Activated T-cell treated with anti-CD3 and anti-CD28 coated beads for 48 hours (primary cell): Measurements from ENCODE around the gene CARMIL3.
"Not testable (repeated sequence)": the region's sequence is repeated elsewhere in the genome, so short reads cannot be mapped to it uniquely, and the experiment has no call there.

ENCODE experiments used
- DNase-seq: peaks from one replicate; pipeline ENCODE4 v3.0.0-alpha.2; 2020; ENCODE audit warnings: low read depth

The CARMIL3 gene, protein sequence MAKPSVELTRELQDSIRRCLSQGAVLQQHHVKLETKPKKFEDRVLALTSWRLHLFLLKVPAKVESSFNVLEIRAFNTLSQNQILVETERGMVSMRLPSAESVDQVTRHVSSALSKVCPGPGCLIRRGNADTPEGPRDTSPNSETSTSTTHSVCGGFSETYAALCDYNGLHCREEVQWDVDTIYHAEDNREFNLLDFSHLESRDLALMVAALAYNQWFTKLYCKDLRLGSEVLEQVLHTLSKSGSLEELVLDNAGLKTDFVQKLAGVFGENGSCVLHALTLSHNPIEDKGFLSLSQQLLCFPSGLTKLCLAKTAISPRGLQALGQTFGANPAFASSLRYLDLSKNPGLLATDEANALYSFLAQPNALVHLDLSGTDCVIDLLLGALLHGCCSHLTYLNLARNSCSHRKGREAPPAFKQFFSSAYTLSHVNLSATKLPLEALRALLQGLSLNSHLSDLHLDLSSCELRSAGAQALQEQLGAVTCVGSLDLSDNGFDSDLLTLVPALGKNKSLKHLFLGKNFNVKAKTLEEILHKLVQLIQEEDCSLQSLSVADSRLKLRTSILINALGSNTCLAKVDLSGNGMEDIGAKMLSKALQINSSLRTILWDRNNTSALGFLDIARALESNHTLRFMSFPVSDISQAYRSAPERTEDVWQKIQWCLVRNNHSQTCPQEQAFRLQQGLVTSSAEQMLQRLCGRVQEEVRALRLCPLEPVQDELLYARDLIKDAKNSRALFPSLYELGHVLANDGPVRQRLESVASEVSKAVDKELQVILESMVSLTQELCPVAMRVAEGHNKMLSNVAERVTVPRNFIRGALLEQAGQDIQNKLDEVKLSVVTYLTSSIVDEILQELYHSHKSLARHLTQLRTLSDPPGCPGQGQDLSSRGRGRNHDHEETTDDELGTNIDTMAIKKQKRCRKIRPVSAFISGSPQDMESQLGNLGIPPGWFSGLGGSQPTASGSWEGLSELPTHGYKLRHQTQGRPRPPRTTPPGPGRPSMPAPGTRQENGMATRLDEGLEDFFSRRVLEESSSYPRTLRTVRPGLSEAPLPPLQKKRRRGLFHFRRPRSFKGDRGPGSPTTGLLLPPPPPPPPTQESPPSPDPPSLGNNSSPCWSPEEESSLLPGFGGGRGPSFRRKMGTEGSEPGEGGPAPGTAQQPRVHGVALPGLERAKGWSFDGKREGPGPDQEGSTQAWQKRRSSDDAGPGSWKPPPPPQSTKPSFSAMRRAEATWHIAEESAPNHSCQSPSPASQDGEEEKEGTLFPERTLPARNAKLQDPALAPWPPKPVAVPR (N-terminal part only)

DNA sequence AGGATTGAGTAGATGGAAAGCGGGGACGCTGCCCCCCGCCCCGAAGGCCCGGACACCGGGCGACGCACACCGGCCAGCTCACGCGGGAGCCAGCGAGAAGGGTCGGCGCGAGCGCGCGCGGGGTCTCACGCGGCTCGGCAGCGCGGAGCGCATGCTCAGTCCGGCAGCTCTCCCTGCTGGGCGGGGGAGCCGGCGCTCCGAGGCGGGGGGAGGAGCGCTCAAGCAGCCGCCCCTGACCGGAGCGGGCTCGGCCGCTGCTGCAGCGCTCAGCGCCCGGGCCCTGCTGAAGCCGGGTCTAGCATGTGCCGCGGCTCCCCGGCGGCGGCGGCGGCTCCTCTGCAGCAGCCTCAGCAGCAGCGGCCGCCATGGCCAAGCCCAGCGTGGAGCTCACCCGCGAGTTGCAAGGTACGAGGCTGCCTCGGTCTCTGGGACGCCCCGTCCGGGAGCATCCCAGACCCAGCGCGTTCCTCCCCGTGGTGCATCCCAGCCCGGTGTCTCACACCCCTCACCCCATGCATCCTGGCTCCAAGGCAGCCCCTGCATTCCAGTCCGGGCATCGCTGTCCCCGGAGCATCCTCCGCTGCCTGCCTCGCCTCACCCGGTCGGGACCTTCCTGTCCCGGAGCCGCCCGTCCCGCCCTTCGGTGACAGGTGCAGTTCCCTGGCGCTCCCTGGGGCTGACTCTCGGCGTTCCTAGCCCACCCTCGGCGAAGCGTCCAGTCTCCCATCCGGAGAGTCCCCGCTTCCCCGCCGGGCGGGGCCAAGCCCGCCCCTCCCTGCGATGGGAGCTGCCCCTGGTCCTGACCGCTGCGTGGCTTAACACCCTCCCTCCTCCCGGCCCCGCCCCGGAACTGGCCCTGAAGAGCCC, at the start of gene CARMIL3:
Gene CARMIL3, plus strand, starts transcription at position 221 of the 867 bp plus-strand sequence. Its CDS starts 145 bp downstream, at position 366.
- DNase-seq, result peak; percentile 55

DNA sequence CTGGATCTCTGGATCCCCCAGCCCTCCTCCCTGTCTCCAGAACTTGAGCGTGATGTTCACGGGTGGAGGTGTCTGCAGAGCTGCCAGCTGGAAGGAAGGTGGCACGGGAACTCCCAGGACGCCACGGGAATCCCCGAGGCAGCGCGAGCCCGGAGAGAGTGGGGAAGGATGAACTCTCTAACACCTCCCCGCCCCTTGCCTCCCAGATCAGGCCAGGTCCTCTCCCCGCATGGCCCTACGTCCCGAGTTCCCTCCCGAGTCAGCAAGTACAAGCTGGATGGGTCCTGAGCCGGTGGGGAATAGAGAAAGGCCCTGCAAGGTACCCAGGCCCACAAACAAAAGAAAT, 45.4 kb upstream of the CARMIL3 start:
- not testable (repeated sequence) for DNase-seq

DNA sequence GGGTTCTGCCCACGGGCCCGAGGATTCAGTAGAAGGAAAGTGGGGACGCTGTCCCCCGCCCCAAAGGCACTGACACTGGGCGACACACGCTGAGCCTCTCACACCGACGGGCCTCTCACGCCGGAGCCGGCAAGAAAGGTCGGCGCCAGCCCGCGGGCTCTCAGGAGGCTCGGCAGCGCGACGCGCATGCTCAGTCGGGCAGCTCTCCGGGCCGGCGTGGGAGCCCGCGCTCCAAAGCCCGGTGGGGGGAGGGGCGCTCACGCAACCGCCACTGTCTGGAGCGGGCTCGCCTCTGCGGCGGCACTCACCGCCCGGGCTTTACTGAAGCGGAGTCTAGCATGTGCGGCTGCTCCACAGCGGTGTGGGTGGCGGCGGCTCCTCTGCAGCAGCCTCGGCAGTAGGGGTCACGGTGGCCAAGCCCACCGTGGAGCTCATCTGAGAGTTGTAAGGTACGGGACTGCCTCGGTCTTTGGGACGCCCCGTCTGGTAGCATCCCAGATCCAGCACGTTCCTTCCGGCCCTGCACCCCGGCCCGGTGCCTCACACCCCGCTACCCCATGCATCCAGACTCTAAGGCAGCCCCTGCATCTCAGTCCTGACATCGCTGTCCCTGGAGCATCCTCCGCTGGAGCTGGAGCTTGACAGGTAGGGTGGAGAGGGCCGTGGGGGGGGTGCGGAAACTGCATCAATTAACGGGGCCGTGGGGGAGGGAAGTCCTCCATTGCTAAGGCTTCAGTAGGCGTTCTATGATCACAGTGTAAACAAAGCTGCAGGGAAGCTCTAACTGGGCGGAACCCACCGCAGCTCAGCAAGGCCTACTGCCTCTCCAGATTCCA, 44.8 kb upstream of the CARMIL3 start:
- DNase-seq, result peak; percentile 68

DNA sequence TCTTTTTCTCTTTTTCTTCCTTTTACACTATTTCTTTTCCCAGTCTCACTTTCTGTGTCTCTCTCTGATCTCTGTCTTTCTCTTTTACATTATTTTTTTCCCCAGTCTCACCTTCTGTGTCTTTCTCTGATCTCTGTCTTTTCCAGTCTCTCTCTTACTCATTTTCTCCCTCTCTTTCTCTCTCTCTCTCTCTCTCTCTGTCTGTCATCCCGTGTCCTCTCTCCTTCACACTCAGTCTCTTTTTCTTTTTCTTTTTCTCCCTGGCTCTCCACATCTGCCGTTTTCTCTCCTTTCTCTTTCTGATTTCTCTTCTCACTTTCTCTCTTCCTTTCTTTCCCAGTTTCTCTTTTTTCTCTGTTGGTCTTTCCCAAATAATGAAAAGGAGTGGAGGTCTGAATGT, 40.8 kb upstream of the CARMIL3 start:
- no peak for DNase-seq

DNA sequence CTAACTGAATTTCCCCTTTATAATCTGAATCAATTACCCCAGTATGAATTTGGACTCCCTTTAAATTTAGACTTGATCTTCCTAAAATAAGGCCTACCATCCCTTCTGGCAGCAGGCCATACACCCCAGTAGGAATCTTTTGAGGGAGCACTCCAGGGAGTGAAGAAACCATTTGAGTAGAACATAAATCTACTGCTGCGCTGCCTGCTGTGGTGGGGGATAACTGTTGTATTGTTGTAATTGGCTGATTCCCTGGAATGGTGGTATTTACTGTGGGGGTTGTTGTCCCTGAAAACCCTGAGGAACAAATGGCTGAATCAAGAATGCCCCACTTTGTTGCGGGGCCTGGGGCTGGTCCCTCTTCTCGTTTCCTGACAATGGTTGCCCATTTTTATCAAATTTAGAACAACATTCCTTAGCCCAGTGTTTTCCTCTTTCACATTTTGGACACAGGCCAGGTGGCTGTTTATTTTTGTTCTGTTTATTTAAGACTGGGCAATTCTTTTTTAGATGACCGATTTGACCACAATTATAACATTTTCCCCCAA, 39.0 kb upstream of the CARMIL3 start:
- not testable (repeated sequence) for DNase-seq

DNA sequence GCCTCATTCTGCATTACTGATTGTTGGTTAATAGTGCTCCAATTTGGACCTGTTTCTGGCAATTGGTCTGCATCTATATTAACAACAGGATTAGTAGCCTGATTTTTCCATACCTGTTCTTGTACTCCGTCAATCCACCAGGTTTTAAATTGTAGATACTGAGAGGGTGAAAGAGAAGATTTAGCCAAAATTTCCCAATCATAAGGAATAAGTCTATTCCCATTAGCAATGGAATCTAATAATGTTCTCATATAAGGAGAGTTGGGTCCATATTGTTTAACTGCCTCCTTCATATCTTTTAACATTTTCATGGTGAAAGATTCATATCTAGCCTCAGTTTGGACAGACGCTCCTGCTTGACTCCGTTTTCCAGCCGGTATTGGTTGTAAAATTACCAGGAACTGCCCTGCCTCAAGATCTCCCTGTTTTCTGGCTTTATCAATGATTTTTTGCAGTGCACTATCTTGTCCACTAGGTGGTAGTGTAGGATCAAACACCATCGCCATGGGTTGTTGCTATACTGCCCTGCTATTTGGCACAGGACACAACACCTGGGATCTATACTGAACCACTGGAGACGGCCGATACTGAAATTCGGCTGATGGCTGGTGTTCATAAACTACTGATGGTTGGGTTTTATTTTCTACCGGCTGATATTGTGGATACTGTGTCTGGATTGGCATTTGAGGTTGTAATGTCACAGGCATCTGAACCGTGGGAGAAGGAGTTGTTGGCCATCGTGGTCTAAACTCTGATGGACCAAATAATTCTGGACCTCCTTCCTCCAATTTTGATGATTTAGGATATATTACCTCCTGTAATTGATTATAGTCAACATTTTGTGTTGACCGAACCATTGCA, 37.9 kb upstream of the CARMIL3 start:
- DNase-seq, result no peak

DNA sequence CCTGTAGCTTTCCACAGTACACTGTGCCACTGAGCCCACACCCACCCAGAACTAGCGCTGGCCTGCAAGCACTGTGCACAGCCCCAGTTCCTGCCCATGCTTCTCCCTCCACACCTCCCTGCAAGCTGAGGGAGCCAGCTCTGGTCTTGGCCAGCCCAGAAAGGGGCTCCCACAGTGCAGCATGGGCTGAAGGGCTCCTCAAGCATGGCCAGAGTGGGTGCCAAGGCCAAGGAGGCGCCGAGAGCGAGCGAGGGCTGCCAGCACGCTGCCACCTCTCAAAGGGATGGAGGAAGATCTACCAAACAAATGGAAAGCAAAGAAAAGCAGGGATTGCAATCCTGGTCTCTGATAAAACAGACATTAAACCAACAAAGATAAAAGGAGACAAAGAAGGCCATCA, 36.1 kb upstream of the CARMIL3 start:
- DNase-seq, result not testable (repeated sequence)

DNA sequence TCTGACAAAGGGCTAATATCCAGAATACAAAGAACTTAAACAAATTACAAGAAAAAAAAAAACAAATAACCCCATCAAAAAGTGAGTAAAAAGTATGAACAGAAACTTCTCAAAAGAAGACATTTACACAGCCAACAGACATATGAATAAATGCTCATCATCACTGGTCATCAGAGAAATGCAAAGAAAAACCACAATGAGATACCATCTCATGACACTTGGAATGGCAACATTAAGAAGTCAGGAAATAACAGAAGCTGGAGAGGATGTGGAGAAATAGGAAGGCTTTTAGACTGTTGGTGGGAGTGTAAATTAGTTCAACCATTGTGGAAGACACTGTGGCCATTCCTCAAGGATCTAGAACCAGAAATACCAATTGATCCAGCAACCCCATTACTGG, 32.8 kb upstream of the CARMIL3 start:
- not testable (repeated sequence) for DNase-seq

DNA sequence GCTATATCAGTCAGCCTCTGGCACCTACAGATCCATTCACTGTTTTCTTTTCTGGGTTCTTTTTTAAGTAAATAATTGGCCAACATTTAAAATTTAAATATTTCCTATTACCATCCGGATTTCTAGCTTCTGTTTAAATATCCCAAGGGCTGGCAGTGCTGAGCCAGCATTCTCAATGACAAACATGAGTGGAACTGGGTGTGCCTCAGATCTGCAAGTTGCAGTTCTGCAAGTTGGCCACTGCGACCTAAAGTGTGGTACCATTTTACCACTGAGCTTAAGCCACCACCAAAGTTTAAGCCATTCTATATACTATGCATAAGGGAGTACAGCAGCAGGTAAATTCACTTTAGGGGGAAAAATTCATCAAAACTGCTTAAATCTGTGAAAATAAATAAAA, 31.9 kb upstream of the CARMIL3 start:
- DNase-seq, result not testable (repeated sequence)

DNA sequence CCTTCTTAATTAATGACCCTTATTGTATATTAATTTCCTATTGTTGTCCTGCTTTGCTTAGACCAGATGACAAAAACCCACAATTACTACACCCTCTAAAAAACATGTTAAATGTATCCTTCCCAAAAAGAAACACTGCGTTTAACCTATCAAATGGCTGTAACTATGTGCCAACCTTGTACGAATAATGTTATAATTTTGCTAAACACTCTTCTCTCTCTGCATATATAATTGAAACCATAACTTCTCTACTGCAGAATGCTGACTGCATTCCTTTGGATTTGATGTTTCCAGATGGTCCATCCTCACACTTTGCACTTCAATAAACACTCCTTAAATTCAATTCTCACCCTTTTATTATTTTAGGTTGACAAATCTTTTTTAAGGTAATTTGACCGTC, 31.3 kb upstream of the CARMIL3 start:
- DNase-seq, result not testable (repeated sequence)

DNA sequence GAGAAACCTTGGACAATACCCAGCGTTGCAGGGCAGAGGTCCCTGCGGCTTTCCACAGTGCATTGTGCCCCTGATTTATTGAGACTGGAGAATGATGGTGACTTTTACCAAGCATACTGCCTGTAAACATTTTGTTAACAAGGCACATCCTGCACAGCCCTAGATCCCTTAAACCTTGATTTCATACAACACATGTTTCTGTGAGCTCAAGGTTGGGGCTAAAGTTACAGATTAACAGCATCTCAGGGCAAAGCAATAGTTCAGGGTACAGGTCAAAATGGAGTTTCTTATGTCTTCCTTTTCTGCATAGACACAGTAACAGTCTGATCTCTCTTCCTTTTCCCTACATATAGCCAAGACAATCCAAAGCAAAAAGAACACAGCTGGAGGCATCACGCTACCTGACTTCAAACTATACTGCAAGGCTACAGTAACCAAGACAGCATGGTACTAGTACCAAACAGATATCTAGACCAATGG, 26.8 kb upstream of the CARMIL3 start:
- DNase-seq, result not testable (repeated sequence)

DNA sequence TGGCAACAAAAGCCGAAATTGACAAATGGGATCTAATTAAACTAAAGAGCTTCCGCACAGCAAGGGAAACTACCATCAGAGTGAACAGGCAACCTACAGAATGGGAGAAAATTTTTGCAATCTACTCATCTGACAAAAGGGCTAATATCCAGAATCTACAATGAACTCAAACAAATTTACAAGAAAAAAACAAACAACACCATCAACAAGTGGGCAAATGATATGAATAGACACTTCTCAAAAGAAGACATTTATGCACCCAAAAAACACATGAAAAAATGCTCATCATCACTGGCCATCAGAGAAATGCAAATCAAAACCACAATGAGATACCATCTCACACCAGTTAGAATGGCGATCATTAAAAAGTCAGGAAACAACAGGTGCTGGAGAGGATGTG, 22.1 kb upstream of the CARMIL3 start:
- DNase-seq, result not testable (repeated sequence)

DNA sequence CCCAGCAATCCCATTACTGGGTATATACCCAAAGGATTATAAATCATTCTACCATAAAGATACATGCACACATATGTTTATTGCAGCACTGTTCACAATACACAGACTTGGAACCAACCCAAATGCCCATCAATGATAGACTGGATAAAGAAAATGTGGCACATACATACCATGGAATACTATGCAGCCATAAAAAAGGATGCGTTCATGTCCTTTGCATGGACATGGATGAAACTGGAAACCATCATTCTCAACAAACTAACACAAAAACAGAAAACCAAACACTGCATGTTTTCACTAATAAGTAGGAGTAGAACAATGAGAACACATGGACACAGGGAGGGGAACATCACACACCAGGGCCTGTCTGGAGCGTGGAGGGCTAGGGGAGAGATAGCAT, 20.5 kb upstream of the CARMIL3 start:
- DNase-seq, result not testable (repeated sequence)

DNA sequence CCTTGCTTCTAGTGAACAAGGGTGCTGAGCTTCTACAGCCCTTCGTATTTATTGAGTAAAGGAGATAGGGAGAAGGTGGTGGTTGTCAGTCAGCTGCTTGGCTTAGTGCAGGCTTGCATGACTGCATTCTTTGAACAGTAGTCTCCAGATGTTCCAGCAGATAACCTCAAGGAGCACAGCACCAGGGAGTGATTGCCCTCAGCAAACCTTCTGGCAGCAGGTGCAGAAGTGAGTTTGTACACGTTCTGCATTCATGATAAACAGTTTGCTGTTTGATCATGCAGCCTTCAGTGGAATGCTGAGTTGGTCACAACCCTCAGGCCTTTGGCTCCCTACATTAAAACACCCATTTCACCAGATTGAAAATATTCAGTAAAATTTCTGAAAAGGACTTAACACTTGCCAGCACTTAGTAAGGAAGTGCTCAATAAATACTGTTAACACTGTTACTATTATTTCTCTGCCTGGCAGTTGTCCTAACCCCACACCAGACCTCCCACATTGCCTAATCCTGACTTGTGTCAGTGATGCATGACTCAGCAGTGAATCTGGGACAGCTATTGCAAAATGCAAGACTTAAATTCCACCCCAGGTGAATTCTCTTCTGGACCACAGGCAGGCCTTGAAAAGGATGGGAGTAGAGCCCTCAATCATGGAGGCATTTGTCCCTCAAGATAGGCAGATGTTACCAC, 18.9 kb upstream of the CARMIL3 start:
- no peak for DNase-seq

DNA sequence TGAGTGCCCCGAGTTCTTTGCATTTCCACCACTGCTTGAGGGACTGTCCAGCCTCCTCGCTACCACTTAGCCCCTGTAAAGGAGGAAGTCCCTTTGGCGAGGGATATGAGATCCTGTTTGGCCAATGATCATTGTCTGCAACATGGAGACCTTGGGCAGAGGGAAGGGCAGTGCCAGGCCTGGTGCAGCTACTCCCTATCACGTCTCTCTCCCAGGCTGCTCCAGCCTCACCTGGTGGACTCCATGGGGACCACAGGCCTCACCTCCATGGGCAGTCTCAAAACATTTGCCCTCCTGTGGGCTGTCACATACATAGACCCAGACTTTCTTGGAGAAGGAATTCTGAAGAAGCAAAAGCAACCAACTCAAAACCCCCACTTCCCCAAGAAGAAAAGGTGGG, 16.0 kb upstream of the CARMIL3 start:
- DNase-seq, result not testable (repeated sequence)

DNA sequence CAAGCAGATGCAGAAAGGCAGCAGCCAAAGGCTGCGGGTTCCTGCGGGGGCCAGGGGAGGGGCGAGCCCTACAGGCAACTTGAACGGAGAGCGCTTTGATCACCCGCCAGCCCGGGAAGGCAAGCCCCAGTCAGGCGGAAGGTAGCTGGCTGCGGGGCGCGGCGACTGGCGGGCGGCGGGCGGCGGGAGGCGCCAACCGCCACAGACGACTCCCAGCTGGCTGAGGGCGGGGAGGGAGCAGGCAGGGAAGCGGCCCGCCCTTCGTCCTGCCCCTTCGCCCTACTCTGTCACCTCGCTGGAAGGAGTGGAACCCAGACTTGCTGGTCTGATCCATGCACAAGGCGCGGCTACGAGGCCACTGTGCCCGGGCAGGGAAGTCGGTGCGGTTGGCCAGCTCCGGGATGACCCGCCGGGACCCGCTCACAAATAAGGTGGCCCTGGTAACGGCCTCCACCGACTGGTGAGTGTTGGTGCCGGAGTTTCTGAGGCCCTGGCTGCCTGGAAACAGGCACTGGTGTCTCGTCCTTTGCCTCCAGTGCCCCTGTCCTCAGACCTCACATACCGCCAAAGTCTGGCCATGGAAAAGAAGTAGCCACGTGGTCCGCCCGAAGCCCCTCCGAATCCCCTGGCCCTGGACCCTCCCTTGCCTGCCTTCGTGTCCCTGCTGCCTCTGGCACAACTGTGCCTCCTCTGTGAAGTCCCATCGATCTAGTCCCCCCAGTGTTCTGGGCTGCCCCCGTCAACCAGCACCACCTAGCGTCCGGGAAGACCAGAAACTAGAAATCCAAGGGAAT, 15.4 kb upstream of the CARMIL3 start:
- DNase-seq, result peak; percentile 53

DNA sequence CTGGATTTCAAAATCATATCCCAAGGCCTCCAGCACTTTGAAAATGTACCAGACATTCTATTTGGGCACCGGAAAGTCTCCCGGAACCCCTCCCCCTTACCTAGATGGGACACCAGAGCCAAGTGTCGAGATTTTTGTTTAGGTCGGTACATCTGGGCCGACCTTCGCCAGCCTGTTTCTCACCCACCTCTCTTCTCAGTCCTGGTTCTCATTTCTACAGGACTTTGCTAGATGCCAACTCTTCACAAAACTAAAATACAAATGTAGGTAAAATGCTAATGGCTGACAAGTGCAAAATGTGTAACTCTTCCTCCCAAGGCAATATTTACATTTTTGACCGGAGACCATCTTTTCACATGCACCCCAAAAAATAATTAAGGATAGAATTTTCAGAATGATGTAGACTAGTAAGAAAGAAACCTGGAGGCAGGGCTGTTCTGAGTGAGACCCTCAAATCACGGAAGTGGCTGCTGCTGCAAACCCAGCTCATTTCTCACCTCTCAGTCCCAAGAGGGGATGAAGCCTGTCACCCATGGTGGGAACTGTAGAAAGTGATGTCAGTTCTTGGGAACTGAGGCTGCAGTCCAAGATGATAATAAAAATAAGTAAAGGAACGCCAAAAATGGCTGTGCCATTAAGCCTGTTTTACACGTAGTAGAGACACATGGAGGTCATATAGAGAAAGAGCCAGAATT, 14.7 kb upstream of the CARMIL3 start:
- DNase-seq, result not testable (repeated sequence)
